GM19455 (cell line): Measurements from ENCODE around the gene DPEP2.
"Not testable (repeated sequence)": the region's sequence is repeated elsewhere in the genome, so short reads cannot be mapped to it uniquely, and the experiment has no call there.

Experiments
- ATAC-seq: cut with Tn5 transposase; IDR thresholded peaks from one replicate; pipeline ENCODE4 v1.9.1; 2021; ENCODE audit not compliant: unreplicated experiment

DPEP2 gene

DNA sequence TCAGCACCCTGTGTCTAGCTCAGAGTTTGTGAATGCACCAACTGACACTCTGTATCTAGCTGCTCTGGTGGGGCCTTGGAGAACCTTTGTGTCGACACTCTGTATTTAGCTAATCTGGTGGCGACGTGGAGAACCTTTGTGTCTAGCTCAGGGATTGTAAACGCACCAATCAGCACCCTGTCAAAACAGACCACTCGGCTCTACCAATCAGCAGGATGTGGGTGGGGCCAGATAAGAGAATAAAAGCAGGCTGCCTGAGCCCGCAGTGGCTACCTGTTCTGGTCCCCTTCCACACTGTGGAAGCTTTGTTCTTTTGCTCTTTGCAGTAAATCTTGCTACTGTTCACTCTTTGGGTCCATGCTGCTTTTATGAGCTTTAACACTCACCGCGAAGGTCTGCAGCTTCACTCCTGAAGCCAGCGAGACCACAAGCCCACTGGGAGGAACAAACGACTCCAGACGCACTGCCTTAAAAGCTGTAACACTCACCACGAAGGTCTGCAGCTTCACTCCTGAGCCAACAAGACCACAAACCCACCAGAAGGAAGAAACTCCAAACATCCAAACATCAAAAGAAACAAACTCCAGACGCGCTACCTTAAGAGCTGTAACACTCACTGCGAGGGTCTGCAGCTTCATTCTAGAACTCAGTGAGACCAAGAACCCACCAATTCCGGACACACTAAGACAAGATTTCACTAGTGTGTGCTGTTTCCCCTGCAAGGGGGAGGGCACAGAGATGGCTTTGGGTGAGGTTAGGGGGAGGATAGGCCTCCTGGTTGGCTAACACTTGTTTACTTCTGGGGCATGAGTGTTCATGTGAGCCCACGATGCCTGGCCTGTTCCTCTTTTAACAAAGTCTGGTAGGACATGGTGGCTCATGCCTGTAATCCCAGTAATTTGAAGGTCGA is at the start of gene DPEP2:
Gene DPEP2 (minus strand): TSS at position 706 of the 910 bp plus-strand sequence. CDS start 6,272 bp downstream, outside the sequence.
- ATAC-seq: not testable (repeated sequence)

DNA sequence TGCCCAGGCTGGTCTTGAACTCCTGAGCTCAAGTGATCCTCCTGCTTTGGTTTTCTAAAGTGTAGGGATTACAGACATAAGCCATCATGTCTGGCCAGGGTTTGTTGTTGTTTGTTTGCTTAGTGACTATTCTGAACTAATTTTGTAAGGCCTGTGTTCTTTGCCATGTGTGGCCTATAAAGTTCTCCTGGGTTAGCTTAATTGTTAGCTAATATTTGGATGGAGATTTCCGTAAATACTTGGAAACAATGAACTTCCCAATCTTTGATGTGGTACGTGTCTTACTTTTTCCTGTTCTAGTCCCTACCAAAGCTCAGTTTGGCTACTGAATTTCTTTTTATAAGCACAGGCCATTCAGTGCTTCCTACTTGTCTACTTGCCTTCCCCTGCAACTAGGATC is 48.7 kb upstream of the DPEP2 start:
- no peak for ATAC-seq

DNA sequence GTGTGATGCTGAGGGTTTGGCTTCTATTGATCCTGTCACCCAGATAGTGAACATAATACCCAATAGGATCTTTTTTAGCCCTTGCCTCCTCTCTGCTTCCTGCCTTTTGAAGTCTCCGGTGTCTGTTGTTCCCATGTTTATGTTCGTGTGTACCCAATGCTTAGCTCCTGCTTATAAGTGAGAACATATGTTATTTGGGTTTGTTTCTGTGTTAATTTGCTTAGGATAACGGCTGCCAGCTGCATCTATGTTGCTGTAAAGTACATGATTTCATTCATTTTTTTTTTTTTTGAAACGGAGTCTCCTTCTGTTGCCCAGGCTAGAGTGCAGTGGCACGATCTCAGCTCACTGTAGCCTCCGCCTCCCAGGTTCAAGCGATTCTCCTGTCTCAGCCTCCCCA is 46.8 kb upstream of the DPEP2 start:
- ATAC-seq: no peak

- no peak for ATAC-seq
Measured at GRCh38 chr16:68041783-68042182, 42.5 kb upstream of the DPEP2 start.

GRCh38 chr16:68040506-68041288 is 41.4 kb upstream of the DPEP2 start:
- ATAC-seq: peak; percentile 59

DNA sequence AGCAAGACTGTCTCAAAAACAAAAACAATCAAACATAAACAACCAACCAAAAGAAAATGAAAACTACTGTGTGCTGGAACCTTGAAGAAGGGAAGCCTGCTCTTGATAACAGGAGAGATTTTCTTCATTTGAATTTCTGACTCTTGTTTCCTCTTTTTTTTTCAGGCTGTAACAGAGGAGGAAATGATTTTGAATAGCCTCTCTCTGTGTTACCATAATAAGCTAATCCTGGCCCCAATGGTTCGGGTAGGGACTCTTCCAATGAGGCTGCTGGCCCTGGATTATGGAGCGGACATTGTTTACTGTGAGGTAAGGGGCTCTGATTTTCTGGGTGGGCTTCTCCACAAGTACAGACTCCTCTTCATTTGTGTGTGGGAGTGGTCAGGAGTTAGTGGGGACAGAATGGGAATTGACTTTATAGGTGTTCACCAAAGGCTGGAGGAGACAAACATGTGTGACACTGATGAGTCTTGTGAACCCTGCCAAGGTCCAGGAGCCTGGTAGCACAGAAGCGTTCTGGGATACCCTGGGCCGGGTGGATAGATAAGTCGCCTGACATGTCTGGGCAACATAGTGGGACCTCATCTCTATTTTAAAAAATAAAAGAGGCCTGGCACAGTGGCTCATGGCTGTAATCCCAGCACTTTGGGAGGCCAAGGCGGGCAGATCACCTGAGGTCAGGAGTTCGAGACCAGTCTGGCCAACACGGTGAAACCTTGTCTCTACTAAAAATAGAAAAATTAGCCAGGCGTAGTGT is 38.7 kb upstream of the DPEP2 start:
- no peak for ATAC-seq

GRCh38 chr16:68035227-68035626 is 35.9 kb upstream of the DPEP2 start:
- no peak for ATAC-seq

DNA sequence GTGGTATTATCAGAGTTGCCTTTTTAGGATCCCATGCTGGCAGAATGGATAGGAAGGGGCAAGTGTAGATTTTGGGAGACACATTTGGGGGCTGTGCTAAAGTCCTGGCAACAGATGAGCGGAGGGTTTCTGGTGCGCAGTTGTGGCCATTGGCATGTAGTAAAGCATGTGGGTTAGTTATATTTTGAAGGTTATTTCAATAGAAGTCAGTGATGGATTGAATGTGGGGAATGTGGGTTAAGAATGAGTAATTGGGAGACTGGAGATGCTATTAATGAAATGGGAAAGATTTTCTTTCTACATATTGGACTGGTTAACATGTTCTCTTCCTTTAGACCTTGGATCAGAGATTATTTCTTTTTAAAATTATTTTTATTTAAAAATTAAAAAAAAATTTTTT is 33.8 kb upstream of the DPEP2 start:
- no peak for ATAC-seq

DNA sequence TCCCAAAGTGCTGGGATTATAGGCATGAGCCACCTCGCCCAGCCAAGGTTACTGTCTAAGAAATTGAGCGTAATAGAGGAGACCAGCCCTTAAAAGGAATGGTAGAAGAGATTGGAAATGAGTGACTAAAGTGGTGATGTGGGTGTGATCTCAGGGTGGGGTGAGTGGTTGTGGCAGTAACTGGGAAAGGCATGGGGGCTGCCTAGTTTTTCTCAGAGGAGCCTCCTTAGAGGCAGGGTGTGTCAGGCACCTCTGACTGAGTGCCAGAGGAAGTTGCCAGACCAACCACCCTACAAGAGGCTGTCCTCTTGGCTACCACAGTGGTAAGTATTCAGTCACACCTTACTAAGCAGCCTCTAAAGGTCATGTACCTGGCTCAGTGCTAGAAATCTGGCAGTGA is 32.7 kb upstream of the DPEP2 start:
- no peak for ATAC-seq

- ATAC-seq: not testable (repeated sequence)
Measured at GRCh38 chr16:68030108-68030507, 30.8 kb upstream of the DPEP2 start.

GRCh38 chr16:68028996-68029395 is 29.7 kb upstream of the DPEP2 start:
- no peak for ATAC-seq

GRCh38 chr16:68022728-68023537 is 23.6 kb upstream of the DPEP2 start, which contains the start of the genes DDX28 and DUS2:
TSS of gene DDX28 (minus strand) at chr16:68023232. CDS start at chr16:68023202, 30 bp downstream.
TSS of gene DUS2 (plus strand) at chr16:68023284. CDS start at chr16:68038024, 14,740 bp downstream.
- peak; percentile 68 for ATAC-seq

DNA sequence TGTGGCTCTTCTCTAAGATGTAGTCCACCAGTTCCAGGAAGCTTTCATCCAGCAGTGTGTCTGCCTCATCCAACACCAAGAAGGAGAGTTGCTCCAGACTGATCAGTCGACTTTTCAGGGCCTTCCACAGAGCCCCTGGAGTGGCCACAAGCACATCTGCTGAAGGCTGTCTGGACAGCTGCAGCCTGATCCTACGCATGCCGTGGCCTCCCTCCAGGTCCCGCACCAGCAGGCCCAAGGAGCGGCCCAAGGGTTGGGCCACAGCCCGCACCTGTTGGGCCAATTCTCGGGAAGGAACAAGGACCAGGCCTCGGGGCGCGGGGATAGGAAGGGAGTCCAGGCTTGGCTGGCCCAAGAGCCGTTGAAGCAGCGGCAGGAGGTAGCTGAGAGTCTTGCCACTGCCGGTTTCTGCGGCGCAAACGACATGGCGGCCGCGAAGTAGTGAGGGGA is 23.0 kb upstream of the DPEP2 start:
- peak; percentile 10 for ATAC-seq

GRCh38 chr16:68021490-68021889 is 22.2 kb upstream of the DPEP2 start:
- no peak for ATAC-seq

DNA sequence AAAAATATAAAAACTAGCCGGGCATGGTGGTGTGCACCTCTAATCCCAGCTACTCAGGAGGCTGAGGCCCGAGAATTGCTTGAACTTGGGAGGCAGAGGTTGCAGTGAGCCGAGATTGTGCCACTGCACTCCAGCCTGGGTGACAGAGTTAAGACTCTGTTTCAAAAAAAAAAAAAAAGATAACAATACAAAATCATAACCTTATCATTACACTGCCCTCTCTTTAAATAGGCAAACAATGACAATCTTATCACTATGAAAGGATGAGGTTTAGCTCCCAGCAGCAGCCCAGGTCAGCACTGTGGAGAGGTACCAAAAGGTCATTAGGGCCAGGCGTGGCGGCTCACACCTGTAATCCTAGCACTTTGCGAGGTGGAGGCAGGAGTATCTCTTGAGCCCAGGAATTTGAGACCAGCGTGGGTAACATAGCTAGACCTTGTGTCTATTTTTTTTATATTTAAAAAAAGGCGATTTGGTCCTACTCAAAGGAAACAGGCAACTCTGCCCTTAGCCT is 19.9 kb upstream of the DPEP2 start:
- ATAC-seq: no peak

DNA sequence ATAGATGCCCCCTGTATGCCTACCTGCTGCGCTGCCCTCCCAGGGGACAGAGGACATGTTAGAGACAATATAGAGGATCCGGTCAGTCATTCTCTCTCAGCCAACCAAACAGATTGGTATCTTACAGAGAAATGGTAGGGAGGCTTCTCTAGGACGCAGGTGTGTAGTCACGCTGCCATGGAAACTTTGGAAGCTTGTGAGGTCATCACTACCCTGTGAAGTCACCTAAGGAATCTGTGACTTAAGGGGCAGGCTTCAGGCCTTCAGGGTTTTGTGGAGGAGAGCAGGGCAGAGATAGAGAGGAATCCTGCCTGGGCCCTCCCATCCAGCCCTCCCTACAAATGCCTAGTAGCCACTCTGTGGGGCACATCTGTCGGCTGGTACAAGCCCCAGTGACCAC is 16.4 kb upstream of the DPEP2 start, which contains the start of gene DPEP2NB:
Gene DPEP2NB (minus strand): TSS at position 231 of the 400 bp plus-strand sequence. CDS start 141 bp downstream, at position 90.
- no peak for ATAC-seq

DNA sequence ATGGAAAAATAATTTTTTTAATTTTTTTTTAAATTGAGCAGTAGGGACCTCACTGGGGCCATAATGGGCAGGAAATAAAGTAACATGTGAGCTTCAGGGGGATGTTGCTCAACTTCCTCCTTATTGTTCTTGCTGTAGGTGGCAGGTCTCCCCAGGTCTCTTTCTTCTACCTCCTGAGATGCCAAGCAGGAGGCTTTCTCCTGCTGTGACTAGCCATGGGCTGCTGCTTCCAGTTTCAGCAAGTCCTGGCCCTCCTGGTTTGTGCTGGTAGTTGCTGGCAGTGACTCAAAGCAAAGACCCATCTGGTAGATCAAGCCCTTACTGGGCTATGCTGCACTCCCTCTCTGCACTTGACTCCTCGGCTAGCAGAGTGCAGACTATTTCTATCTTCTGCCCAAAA is 14.2 kb upstream of the DPEP2 start:
- ATAC-seq: no peak

GRCh38 chr16:68009872-68010271 is 10.6 kb upstream of the DPEP2 start:
- not testable (repeated sequence) for ATAC-seq

- no peak for ATAC-seq
Measured at GRCh38 chr16:68009157-68009735, 10.0 kb upstream of the DPEP2 start.
